CD4-positive, CD25-positive, alpha-beta regulatory T cell (primary cell): ENCODE measurements around the gene BBS9. TPM values are rescaled to one million over a fixed set of nuclear protein-coding genes. Genes with fewer than 3 reads are reported as not detected.

Experiments
- ATAC-seq, 2 donors: fragments of 150-1000 bp; cut with Tn5 transposase; one replicate each; pipeline ENCODE4 v1.10.0; 2021; ENCODE audit warnings: low read depth in 2 of 2, moderate number of reproducible peaks in 2 of 2, moderate library complexity in 1 of 2
- DNase-seq, 3 donors: peaks; one replicate each; pipeline versions ENCODE4 v3.0.0 to v3.0.0-alpha.2; 2012 to 2022; ENCODE audit warnings: mixed read lengths in 1 of 3
- H3K27ac ChIP-seq: one replicate; pipeline ENCODE4 v1.7.0; 2013; ENCODE audit warnings: mild to moderate bottlenecking, low read length; ENCODE audit not compliant: insufficient read depth, poor library complexity, severe bottlenecking
- H3K27me3 ChIP-seq: one replicate; pipeline ENCODE4 v1.7.0; 2013; ENCODE audit warnings: low read length; ENCODE audit not compliant: control insufficient read depth, insufficient read depth
- H3K36me3 ChIP-seq: one replicate; pipeline ENCODE4 v1.7.0; 2013; ENCODE audit warnings: mild to moderate bottlenecking, low read length, moderate library complexity; ENCODE audit not compliant: control insufficient read depth, insufficient read depth
- H3K4me1 ChIP-seq: 2 replicates; pipeline ENCODE4 v1.7.0; 2013; ENCODE audit warnings: mild to moderate bottlenecking, low read length; ENCODE audit not compliant: insufficient read depth, control insufficient read depth, poor library complexity, severe bottlenecking
- H3K4me3 ChIP-seq: one replicate; pipeline ENCODE4 v1.7.0; 2013; ENCODE audit warnings: low read depth, mild to moderate bottlenecking, low read length, moderate library complexity
- H3K9me3 ChIP-seq, 2 experiments: 1 replicate in 1 of 2; 2 replicates in 1 of 2; pipeline ENCODE4 v1.7.0; 2013; ENCODE audit warnings: low read length in 2 of 2, mild to moderate bottlenecking in 1 of 2, moderate library complexity in 1 of 2; ENCODE audit not compliant: control insufficient read depth in 2 of 2
- H3K27ac Mint-ChIP-seq, 3 donors: one replicate each; pipeline ENCODE4 v1.8.0; 2020 to 2022; ENCODE audit warnings: mild to moderate bottlenecking in 3 of 3, mixed read lengths in 3 of 3, moderate library complexity in 2 of 3
- H3K27me3 Mint-ChIP-seq: one replicate; pipeline ENCODE4 v1.8.0; 2022; ENCODE audit warnings: mild to moderate bottlenecking, mixed read lengths
- H3K36me3 Mint-ChIP-seq: one replicate; pipeline ENCODE4 v1.8.0; 2020; ENCODE audit warnings: mixed read lengths
- H3K4me1 Mint-ChIP-seq, 4 donors: one replicate each; pipeline ENCODE4 v1.8.0; 2020 to 2022; ENCODE audit warnings: mixed read lengths in 4 of 4, mild to moderate bottlenecking in 1 of 4
- H3K4me3 Mint-ChIP-seq, 4 donors: one replicate each; pipeline ENCODE4 v1.8.0; 2020 to 2022; ENCODE audit warnings: mild to moderate bottlenecking in 4 of 4, mixed read lengths in 4 of 4, moderate library complexity in 3 of 4
- H3K9me3 Mint-ChIP-seq, 7 donors: one replicate each; pipeline ENCODE4 v1.8.0; 2020 to 2022; ENCODE audit warnings: mixed read lengths in 7 of 7, mild to moderate bottlenecking in 3 of 7, moderate library complexity in 2 of 7
- polyA plus RNA-seq, 4 donors: library from polyadenylated mRNA; unstranded; fragments of 300-500 nt; fragmentation: Illumina TruSeq; gene quantifications; one replicate each; pipeline ENCODE4 v1.2.3, GENCODE V29; 2021
- total RNA-seq: library from RNA; stranded (reverse); gene quantifications from one replicate; pipeline ENCODE4 v1.2.3, GENCODE V29; 2022

Gene BBS9
- total and polyA plus RNA-seq, 5 donors from 2014 or later: 8.1 to 18.7 (median 13.2) TPM

- peaks cover 0 to 13% (median 4%) of the 10 kb centered on the region in 4 donors for H3K4me1 Mint-ChIP-seq
These were observed 280.9 kb downstream of the BBS9 start for GRCh38 chr7:33410266-33410665.

DNA sequence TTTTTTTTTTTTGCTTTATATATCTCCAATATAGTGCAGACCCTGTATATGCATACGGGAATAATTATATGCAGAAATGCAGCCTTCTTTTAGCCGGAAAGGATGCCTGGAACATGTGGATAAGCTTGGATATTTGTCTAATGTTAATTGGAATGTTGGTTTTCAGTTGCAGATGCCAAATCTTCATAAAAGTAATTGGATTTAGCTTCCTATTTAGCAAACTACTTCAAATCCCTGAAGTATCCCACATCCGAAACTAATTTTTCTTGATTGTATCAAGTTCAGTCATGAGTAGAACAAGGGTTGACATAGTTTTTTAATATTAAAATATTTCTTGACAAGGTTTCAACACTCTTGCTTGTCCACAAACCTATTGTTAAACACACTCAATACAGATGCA lies 281.7 kb downstream of the BBS9 start:
- no peak overlapping the region for H3K4me3 ChIP-seq
- peaks cover 0 to 13% (median 4%) of the 10 kb centered on the region in 4 donors for H3K4me1 Mint-ChIP-seq
- H3K9me3 Mint-ChIP-seq: peaks cover 0 to 22% (median 9%) of the 10 kb centered on the region in 7 donors
- peaks cover 19% of the 10 kb centered on the region for H3K36me3 Mint-ChIP-seq
- no peaks in the 10 kb centered on the region for H3K36me3 ChIP-seq
- H3K4me3 Mint-ChIP-seq: no peak overlapping the region
- ATAC-seq: no peak
- no peak for DNase-seq
- H3K4me1 ChIP-seq: no peaks in the 10 kb centered on the region
- no peaks in the 10 kb centered on the region for H3K27me3 ChIP-seq
- peaks cover 0 to 2% of the 10 kb centered on the region in 2 experiments for H3K9me3 ChIP-seq
- H3K27ac Mint-ChIP-seq: no peak overlapping the region
- H3K27ac ChIP-seq: no peak overlapping the region
- no peaks in the 10 kb centered on the region for H3K27me3 Mint-ChIP-seq

More at GRCh38 chr7:33410266-33410665, 280.9 kb downstream of the BBS9 start:
- Histone ChIP-seq H3K27me3 (no peaks in the 10 kb centered on the region), H3K27ac (no peak overlapping the region), H3K4me1 (no peaks in the 10 kb centered on the region), H3K4me3 (no peak overlapping the region), H3K9me3 (peaks cover 0 to 2% of the 10 kb centered on the region in 2 experiments), H3K36me3 (no peaks in the 10 kb centered on the region)
- no peaks in the 10 kb centered on the region for H3K27me3 Mint-ChIP-seq
- no peak overlapping the region for H3K27ac Mint-ChIP-seq
- no peak for ATAC-seq
- H3K4me3 Mint-ChIP-seq: no peak overlapping the region
- H3K9me3 Mint-ChIP-seq: peaks cover 0 to 27% (median 9%) of the 10 kb centered on the region in 7 donors
- peaks cover 20% of the 10 kb centered on the region for H3K36me3 Mint-ChIP-seq
- no peak for DNase-seq

DNA sequence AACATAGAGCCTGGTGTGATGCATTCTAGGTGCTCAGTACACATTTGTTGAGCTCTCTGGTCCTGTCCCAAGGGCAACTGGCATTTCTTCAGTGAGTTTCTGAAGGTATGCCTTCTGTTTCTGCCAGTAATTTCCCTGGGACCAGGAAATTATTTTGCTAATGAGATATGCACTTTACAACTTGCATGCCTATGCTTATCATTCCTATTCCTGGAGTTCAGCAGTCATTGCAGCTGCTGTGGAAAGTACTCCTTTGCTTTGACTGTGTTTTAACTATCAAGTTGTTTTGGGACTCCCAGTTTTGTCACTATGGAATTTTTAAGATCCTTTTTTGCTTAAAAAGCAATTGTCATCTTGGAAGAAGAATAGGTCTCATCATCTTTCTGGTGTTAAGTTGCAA lies 283.0 kb downstream of the BBS9 start:
- H3K27ac Mint-ChIP-seq: no peak overlapping the region
- H3K4me1 Mint-ChIP-seq: peaks cover 0 to 13% (median 4%) of the 10 kb centered on the region in 4 donors
- Histone ChIP-seq H3K4me3 (no peak overlapping the region), H3K36me3 (no peaks in the 10 kb centered on the region), H3K27ac (no peak overlapping the region), H3K9me3 (peaks cover 0 to 2% of the 10 kb centered on the region in 2 experiments), H3K27me3 (no peaks in the 10 kb centered on the region), H3K4me1 (no peaks in the 10 kb centered on the region)
- peaks cover 0 to 12% (median 5%) of the 10 kb centered on the region in 7 donors for H3K9me3 Mint-ChIP-seq
- H3K4me3 Mint-ChIP-seq: no peak overlapping the region
- H3K27me3 Mint-ChIP-seq: no peaks in the 10 kb centered on the region
- no peak for ATAC-seq
- no peak for DNase-seq
- peaks cover 14% of the 10 kb centered on the region for H3K36me3 Mint-ChIP-seq

DNA sequence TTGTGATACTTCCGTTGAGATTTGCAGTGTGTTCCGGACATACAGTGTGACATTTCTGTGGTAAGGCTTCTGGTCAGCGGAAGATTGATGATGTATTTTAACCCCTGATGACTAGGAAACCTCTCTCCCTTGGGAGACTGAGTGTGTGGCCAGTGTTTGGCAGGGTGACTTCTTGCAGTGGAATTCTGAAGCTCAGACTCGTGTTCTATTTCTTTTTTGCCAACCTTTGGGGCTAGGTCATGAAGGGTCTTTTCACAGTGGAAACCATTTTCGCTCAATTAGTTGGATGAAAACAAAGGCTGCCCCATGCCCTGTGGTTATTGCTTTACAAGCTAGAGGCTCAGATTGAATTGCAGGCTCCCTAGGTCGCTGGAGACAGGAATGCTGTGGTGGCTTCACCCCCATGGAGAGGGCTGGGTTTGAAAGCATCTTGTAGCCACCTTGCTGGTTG lies 288.9 kb downstream of the BBS9 start:
- no peak overlapping the region for H3K4me3 Mint-ChIP-seq
- no peaks in the 10 kb centered on the region for H3K36me3 Mint-ChIP-seq
- no peak overlapping the region for H3K27ac Mint-ChIP-seq
- H3K27me3 ChIP-seq: no peaks in the 10 kb centered on the region
- no peak for DNase-seq
- no peak for ATAC-seq
- H3K9me3 ChIP-seq: no peaks in the 10 kb centered on the region
- no peak overlapping the region for H3K27ac ChIP-seq
- H3K27me3 Mint-ChIP-seq: no peaks in the 10 kb centered on the region
- H3K9me3 Mint-ChIP-seq: no peaks in the 10 kb centered on the region
- no peaks in the 10 kb centered on the region for H3K36me3 ChIP-seq
- H3K4me1 ChIP-seq: no peaks in the 10 kb centered on the region
- H3K4me1 Mint-ChIP-seq: no peaks in the 10 kb centered on the region
- no peak overlapping the region for H3K4me3 ChIP-seq

GRCh38 chr7:33420311-33420940 lies 291.1 kb downstream of the BBS9 start:
- Histone ChIP-seq H3K27me3 (no peaks in the 10 kb centered on the region), H3K4me3 (no peak overlapping the region), H3K36me3 (no peaks in the 10 kb centered on the region), H3K4me1 (no peaks in the 10 kb centered on the region), H3K27ac (no peak overlapping the region), H3K9me3 (no peaks in the 10 kb centered on the region)
- no peak for ATAC-seq
- no peak overlapping the region for H3K4me3 Mint-ChIP-seq
- no peaks in the 10 kb centered on the region for H3K36me3 Mint-ChIP-seq
- no peak overlapping the region for H3K27ac Mint-ChIP-seq
- H3K4me1 Mint-ChIP-seq: peaks cover 0 to under 1% (median 0%) of the 10 kb centered on the region in 4 donors
- H3K27me3 Mint-ChIP-seq: no peaks in the 10 kb centered on the region
- no peaks in the 10 kb centered on the region for H3K9me3 Mint-ChIP-seq
- DNase-seq: no peak

GRCh38 chr7:33421429-33421828 lies 292.1 kb downstream of the BBS9 start:
- Histone ChIP-seq H3K4me1 (no peaks in the 10 kb centered on the region), H3K27ac (no peak overlapping the region), H3K4me3 (no peak overlapping the region), H3K36me3 (no peaks in the 10 kb centered on the region), H3K27me3 (no peaks in the 10 kb centered on the region), H3K9me3 (no peaks in the 10 kb centered on the region)
- ATAC-seq: no peak
- no peak overlapping the region for H3K4me3 Mint-ChIP-seq
- H3K36me3 Mint-ChIP-seq: no peaks in the 10 kb centered on the region
- peaks cover 0 to 2% (median 0%) of the 10 kb centered on the region in 4 donors for H3K4me1 Mint-ChIP-seq
- DNase-seq: no peak
- H3K27ac Mint-ChIP-seq: no peak overlapping the region
- no peaks in the 10 kb centered on the region for H3K27me3 Mint-ChIP-seq
- H3K9me3 Mint-ChIP-seq: no peaks in the 10 kb centered on the region

DNA sequence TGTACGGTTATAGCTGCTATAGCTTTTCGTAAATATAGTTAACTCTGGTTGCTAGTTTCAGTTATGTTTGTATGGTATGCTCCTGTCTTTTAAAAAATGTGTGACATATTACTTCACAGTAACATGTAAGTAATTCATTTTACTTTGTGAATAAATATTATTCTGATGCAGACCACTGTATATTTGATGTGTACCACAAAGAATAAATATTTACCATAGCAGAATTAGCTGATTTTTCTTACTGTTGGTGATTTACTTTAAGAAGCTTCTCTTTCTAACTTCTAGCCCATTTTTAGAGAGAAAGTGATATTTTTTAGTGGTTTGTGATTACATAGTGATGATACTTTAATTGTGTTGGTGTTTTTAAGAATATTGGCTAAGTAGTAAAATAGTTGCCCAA lies 292.8 kb downstream of the BBS9 start:
- Histone ChIP-seq H3K4me1 (no peaks in the 10 kb centered on the region), H3K27ac (no peak overlapping the region), H3K4me3 (no peak overlapping the region), H3K27me3 (no peaks in the 10 kb centered on the region), H3K9me3 (no peaks in the 10 kb centered on the region), H3K36me3 (no peaks in the 10 kb centered on the region)
- Mint-ChIP-seq H3K4me3 (no peak overlapping the region), H3K9me3 (no peaks in the 10 kb centered on the region), H3K36me3 (no peaks in the 10 kb centered on the region), H3K4me1 (peaks cover 0 to 2% (median 0%) of the 10 kb centered on the region in 4 donors), H3K27me3 (no peaks in the 10 kb centered on the region), H3K27ac (no peak overlapping the region)
- ATAC-seq (no peak), DNase-seq (no peak)
